T-helper 1 cell treated with Interleukin-12 subunit alpha and Interleukin-12 subunit beta and Interleukin-4 antibody, amounts not matched to agents 30 μg/mL and 1 μg/mL, for 36 hours (primary cell): ENCODE results near the gene CAVIN2.

Source experiments
- H3K27ac Mint-ChIP-seq: one replicate; pipeline ENCODE4 v1.8.0; 2021; ENCODE audit warnings: mild to moderate bottlenecking, mixed read lengths
- H3K27me3 Mint-ChIP-seq: one replicate; pipeline ENCODE4 v1.8.0; 2021; ENCODE audit warnings: low read depth, mixed read lengths
- H3K36me3 Mint-ChIP-seq: one replicate; pipeline ENCODE4 v1.8.0; 2021; ENCODE audit warnings: low read depth, mixed read lengths
- H3K4me1 Mint-ChIP-seq: one replicate; pipeline ENCODE4 v1.8.0; 2021; ENCODE audit warnings: low read depth, mixed read lengths
- H3K4me3 Mint-ChIP-seq: one replicate; pipeline ENCODE4 v1.8.0; 2021; ENCODE audit warnings: mild to moderate bottlenecking, moderate library complexity, mixed read lengths
- H3K9me3 Mint-ChIP-seq: one replicate; pipeline ENCODE4 v1.8.0; 2021; ENCODE audit warnings: mixed read lengths

CAVIN2 gene, protein sequence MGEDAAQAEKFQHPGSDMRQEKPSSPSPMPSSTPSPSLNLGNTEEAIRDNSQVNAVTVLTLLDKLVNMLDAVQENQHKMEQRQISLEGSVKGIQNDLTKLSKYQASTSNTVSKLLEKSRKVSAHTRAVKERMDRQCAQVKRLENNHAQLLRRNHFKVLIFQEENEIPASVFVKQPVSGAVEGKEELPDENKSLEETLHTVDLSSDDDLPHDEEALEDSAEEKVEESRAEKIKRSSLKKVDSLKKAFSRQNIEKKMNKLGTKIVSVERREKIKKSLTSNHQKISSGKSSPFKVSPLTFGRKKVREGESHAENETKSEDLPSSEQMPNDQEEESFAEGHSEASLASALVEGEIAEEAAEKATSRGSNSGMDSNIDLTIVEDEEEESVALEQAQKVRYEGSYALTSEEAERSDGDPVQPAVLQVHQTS

DNA sequence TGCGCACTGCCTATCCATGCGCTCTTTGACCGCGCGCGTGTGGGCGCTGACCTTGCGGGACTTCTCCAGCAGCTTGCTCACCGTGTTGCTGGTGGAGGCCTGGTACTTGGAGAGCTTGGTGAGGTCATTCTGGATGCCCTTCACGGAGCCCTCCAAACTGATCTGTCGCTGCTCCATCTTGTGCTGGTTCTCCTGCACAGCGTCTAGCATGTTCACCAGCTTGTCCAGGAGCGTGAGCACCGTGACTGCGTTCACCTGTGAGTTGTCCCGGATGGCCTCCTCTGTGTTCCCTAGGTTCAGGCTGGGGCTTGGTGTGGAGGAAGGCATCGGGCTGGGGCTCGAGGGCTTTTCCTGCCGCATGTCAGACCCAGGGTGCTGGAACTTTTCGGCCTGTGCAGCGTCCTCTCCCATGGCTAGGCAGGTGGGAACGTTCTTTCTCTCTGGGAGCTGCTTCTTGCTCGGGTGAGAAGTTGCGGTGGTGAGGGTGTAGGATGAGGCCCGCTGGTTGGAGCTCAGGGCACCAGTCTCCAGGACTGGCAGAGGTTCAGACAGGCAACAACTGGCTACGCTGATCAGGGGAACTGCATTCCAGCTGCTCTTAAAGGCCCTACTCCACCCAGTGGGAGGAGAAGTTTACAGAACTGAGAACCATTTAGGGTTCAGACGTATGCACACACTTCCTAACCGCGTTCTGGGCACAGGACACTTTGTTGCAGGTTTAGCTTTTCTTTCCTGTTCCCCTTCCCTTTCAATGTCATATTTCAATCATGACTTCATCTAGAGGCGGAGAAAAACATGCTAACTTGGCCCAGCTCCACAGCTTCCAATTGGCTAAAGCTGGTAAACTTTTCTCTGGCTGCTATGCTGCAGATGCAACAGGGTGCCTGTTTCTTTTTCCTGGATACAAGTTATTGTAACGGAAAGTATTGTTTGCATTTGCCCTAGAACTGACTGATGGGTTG is at the start of gene CAVIN2:
Gene CAVIN2 (minus strand): TSS at position 574 of the 962 bp plus-strand sequence. CDS start 163 bp downstream, at position 411.
- Mint-ChIP-seq H3K4me3 (no peak within 1 kb of the TSS), H3K27me3 (peaks cover 63% of the 10 kb centered on the region)

DNA sequence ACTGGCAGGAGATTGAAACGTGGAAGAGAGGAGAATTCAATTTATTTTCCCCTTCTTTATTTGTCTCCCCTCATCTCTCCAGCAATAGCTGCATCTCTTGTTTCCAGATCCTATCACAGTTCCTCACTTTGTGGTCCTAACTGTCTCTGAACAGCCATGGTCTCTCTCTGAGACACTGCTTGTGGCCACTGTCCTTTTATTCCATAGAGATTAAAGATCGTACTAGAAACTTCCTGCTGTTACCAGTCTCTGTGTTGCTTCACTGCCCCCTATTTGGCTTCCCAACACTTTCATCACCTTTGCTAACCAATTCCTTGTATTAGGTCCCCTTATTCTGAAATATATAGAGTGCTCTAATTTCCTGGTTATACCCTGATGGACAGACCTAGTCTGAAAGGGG is 48.9 kb upstream of the CAVIN2 start:
- Mint-ChIP-seq H3K27ac (no peak overlapping the region), H3K27me3 (peaks cover 16% of the 10 kb centered on the region), H3K36me3 (no peaks in the 10 kb centered on the region), H3K9me3 (no peaks in the 10 kb centered on the region), H3K4me3 (no peak overlapping the region), H3K4me1 (no peaks in the 10 kb centered on the region)

More for the DNA sequence above, at the start of gene CAVIN2:
- peaks cover 3% of the 10 kb centered on the region for H3K4me1 Mint-ChIP-seq
- H3K9me3 Mint-ChIP-seq: no peaks in the 10 kb centered on the region
- no peak within 1 kb of the TSS for H3K27ac Mint-ChIP-seq
- no peaks in the 10 kb centered on the region for H3K36me3 Mint-ChIP-seq

DNA sequence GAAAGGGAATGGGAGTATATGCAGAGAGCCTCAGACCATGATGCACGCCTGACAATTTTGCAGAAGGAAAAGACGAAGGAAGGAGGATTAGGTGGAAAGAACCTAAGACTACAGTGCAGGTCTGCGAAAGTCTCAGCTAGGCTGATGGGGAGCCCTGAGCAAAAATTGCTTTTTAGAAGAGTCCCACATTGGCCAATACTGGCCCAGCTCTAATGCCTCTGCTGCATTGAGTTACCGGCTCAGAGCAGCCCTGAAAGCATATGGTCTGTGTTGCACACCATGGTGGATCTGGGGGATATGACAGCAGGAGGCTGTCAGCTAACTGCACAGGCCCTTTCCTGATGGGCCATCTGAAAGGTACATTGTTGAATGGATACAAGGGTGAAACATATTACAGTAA is 48.3 kb upstream of the CAVIN2 start:
- no peak overlapping the region for H3K27ac Mint-ChIP-seq
- H3K9me3 Mint-ChIP-seq: no peaks in the 10 kb centered on the region
- H3K36me3 Mint-ChIP-seq: no peaks in the 10 kb centered on the region
- H3K4me3 Mint-ChIP-seq: no peak overlapping the region
- no peaks in the 10 kb centered on the region for H3K4me1 Mint-ChIP-seq
- peaks cover 16% of the 10 kb centered on the region for H3K27me3 Mint-ChIP-seq

DNA sequence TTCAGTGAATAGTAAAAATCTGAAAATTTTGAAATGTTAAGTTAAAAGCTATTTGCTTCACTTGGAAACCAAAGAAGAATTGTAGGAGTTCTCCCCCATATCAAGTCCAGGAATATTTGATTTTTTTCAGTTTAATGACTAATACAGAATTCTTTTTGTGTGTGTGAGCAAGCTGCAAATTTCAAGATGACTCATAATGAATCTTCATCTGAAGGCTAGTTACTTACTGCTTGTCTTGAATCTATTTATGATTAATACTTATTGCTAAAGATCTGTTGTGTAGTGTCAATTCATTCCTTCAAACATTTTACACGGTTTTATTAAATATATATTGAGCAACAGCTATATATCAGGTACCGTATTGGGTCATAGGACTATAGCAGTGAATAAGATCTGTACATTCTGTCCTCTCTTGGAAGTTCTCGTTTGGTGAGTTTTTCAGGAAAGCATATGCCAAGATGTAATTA is 47.8 kb upstream of the CAVIN2 start:
- no peaks in the 10 kb centered on the region for H3K36me3 Mint-ChIP-seq
- H3K9me3 Mint-ChIP-seq: no peaks in the 10 kb centered on the region
- no peak overlapping the region for H3K4me3 Mint-ChIP-seq
- no peaks in the 10 kb centered on the region for H3K4me1 Mint-ChIP-seq
- no peak overlapping the region for H3K27ac Mint-ChIP-seq
- peaks cover 20% of the 10 kb centered on the region for H3K27me3 Mint-ChIP-seq

DNA sequence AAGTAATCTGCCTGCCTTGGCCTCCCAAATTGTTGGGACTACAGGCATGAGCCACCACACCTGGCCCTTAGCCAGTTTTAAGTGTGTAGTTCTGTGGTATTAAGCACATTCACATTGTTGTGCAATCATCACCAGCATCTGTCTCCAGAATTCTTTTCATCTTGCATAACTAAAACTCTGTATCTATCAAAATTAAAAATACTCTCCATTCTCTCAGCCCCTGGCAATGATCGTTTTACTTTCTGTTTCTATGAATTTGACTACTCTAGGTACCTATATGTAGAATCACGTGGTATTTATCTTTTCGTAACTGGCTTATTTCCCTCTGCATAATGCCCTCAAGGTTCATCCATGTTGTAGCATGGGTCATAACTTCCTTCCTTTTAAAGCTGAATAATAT is 45.5 kb upstream of the CAVIN2 start:
- Mint-ChIP-seq H3K9me3 (no peaks in the 10 kb centered on the region), H3K27ac (no peak overlapping the region), H3K36me3 (no peaks in the 10 kb centered on the region), H3K4me1 (no peaks in the 10 kb centered on the region), H3K27me3 (peaks cover 16% of the 10 kb centered on the region), H3K4me3 (no peak overlapping the region)

DNA sequence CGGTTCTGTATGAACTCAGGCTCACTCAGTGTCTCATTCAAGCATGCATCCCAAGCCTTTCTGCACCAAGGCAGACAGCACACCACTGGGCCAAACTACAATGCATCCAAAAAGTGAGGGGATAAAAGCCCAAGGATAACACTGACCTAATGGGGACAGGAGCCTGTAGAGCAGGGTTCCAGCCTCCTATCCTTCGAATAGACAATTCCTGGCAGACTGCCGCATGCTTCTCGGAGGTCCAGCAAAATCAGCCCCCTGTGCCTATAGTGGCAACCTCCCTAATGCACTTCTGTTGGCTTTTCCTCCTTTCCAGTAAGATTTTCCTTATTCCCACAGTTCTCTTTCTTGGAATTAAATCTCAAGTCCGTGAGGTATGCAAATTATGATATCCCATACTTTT is 44.8 kb upstream of the CAVIN2 start:
- no peak overlapping the region for H3K27ac Mint-ChIP-seq
- no peaks in the 10 kb centered on the region for H3K36me3 Mint-ChIP-seq
- H3K9me3 Mint-ChIP-seq: no peaks in the 10 kb centered on the region
- H3K27me3 Mint-ChIP-seq: peaks cover 16% of the 10 kb centered on the region
- no peak overlapping the region for H3K4me3 Mint-ChIP-seq
- H3K4me1 Mint-ChIP-seq: no peaks in the 10 kb centered on the region

DNA sequence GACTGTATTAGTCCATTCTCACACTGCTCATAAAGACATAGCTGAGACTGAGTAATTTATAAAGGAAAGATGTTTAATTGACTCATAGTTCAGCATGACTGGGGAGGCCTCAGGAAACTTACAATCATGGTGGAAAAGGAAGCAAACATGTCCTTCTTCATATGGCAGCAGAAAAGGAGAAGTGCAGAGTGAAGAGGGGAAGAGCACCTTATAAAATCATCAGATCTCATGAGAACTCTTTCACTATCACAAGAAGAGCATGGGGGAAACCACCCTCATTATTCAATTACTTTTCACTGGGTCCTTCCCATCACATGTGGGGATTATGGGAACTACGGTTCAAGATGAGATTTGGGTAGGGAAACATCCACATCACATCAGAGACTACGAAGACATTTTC is 43.0 kb upstream of the CAVIN2 start:
- Mint-ChIP-seq H3K4me1 (no peaks in the 10 kb centered on the region), H3K4me3 (no peak overlapping the region), H3K27ac (no peak overlapping the region), H3K9me3 (no peaks in the 10 kb centered on the region), H3K36me3 (no peaks in the 10 kb centered on the region), H3K27me3 (peaks cover 16% of the 10 kb centered on the region)

DNA sequence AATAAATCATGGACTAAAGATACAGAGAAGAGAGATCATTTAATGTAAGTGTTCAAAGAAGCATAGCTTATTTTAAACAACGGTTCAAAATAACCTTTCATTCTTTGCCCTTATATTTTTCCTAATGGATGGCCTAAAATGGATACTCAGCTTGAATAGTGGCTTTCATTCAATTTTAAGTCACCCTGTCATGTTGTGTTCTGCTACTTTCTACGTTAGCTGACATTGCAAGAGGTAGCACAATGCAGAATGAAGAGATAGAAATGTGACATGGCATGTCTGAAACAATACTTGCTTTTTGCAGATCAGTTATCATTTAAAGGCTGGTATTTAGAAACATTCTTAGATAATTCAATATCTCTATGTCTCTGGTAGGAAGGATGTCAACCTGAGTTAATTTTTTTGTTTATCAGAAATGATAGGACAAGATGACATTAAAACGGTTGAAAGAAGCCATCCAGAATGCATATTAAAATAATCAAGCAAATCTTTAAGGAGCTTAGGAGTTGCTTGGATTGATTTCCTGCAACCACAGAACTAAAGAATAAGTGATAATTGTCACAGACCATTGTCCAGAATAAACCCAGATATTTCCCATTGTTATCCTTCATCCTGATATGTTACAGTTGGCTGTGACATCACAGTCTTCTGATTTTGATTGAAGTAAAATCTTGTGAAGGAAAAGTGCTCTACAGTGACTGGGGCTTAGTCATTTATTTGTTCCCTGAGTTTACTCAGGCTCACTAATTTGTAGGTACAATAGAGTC is 41.7 kb upstream of the CAVIN2 start:
- Mint-ChIP-seq H3K36me3 (no peaks in the 10 kb centered on the region), H3K27me3 (peaks cover 16% of the 10 kb centered on the region), H3K4me3 (no peak overlapping the region), H3K9me3 (no peaks in the 10 kb centered on the region), H3K27ac (no peak overlapping the region), H3K4me1 (no peaks in the 10 kb centered on the region)

DNA sequence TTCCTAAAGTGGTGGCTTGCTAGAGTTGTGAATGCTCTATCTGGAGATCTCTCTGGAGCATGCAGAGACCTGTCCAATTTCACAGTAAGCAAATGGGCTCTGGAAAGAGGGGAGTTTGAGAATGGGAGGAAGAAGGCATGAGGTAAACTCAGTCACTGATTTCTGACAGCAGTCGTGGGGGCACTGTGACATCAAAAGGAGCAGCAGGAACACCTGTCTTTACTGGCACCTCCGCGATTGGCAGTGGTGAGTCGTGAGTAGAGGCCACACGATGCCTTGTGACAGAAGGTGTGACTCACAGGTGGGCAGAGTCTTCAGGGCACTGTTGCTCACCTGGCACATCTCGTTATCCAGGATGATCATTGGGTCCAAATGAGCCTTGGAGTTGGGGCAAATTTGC is 38.8 kb upstream of the CAVIN2 start:
- no peak overlapping the region for H3K4me3 Mint-ChIP-seq
- H3K4me1 Mint-ChIP-seq: no peaks in the 10 kb centered on the region
- no peaks in the 10 kb centered on the region for H3K9me3 Mint-ChIP-seq
- H3K36me3 Mint-ChIP-seq: no peaks in the 10 kb centered on the region
- H3K27ac Mint-ChIP-seq: no peak overlapping the region
- peaks cover 4% of the 10 kb centered on the region for H3K27me3 Mint-ChIP-seq

DNA sequence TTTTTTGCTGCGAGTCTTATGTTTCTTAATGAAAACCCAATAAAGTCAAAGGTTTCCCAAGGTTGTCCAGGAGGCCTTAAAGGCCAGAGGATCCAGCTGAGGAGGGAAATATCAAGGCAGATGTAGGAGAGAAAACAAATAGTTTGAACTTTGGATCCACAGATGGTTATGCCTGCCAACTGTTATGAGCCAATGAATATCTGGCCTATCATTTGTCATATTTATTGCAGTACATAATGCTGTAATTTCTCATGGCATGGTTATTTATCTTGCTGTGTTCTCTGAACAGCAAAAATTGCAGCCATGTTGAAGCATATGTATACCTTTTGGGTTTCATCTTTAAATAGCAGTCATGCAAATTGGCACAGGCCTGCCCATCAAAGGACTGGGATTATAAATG is 38.2 kb upstream of the CAVIN2 start:
- H3K27me3 Mint-ChIP-seq: peaks cover 4% of the 10 kb centered on the region
- H3K36me3 Mint-ChIP-seq: no peaks in the 10 kb centered on the region

DNA sequence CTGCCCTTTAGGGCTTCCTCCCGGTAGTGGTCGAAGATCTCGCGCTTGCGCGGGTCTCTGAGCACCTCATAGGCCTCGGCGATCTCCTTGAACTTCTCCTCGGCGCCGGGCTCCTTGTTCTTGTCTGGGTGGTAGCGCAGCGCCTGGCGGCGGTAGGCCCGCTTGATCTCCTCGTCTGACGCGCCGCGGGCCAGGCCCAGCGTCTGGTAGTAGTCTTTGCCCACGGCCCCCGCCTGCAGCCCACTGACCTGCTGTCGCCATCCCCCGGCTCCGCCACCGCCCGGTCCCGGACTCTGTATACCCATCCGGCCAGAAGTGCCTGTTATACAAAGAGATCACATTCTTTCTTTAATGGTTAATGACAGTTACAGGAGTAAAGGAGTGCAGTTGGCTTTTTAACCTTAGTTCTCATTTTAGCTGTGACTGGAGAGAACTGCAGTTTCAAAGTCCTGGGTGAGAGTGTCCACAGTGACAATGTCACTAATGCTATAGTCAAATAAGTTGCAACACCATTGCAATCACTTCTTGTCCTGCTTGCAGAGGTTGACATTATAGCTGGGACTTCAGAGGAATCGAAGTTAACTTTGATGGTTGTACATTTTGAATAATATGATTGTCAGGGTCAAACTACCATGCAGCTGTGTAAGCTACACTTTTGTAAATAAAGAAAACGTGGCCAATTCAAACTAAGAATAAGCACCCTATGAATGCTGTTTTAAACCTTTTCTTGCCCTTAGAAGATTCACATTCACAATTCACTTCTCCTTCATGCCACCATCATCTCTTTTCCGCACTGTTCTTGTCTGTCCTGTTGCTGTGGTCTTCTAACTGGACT is 35.3 kb upstream of the CAVIN2 start:
- H3K4me1 Mint-ChIP-seq: no peaks in the 10 kb centered on the region
- H3K9me3 Mint-ChIP-seq: no peaks in the 10 kb centered on the region
- H3K4me3 Mint-ChIP-seq: no peak overlapping the region
- H3K36me3 Mint-ChIP-seq: no peaks in the 10 kb centered on the region
- H3K27ac Mint-ChIP-seq: no peak overlapping the region
- no peaks in the 10 kb centered on the region for H3K27me3 Mint-ChIP-seq

More for the DNA sequence above, 38.2 kb upstream of the CAVIN2 start:
- Mint-ChIP-seq H3K9me3 (no peaks in the 10 kb centered on the region), H3K4me3 (no peak overlapping the region), H3K27ac (no peak overlapping the region), H3K4me1 (no peaks in the 10 kb centered on the region)

DNA sequence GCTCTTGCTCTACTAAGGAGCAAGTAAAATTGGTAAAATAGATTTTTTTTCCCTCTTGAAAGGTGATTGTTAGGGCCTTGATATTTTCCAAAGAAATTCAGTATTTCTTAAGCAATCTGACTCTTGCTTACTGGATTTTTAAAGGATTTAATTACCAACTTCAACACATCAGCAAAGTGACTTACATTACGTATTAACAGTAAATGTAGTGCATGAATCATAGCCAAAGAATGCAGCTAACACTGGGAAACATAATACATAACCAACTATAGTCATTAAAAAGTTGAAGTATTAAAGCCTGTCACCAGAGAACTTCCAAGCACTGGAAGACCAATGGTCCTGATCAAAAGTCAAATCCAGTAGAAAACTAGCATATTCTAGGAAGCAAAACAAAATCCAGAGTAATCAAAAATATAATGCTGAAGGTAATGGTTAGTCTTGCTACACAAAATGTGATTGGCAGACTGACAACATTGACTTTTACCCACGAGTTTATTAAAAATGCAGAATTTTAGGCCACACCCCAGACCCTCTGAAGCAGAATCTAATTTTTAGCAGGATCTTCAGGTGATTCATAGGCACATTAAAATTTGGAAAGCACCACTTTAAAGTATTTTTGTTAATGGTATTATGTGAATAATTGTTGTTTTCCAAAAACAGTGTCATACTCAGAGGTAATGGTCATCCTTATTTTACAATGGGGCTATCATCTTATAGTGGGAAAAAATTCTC is 31.8 kb upstream of the CAVIN2 start:
- Mint-ChIP-seq H3K27ac (no peak overlapping the region), H3K9me3 (no peaks in the 10 kb centered on the region), H3K27me3 (peaks cover 12% of the 10 kb centered on the region), H3K4me1 (no peaks in the 10 kb centered on the region), H3K4me3 (no peak overlapping the region), H3K36me3 (no peaks in the 10 kb centered on the region)

DNA sequence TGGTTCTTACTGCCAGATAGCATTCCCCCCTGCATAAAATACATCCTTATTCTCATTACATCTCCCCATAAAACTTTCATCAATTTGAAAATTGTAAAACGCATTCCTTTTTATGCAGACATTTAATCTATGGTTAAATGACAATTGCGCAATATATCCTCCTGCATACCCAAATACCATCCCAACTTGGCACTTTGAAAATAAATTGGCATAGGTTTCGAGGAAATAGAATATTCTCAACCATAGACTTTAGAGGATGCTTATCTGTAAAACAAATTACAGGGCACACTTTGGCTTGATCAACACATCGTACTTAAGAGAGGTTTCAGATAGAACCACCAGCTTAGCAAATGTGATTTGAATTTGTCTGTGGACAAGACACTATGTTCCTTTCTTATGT is 31.0 kb upstream of the CAVIN2 start:
- Mint-ChIP-seq H3K36me3 (no peaks in the 10 kb centered on the region), H3K4me3 (no peak overlapping the region), H3K4me1 (no peaks in the 10 kb centered on the region), H3K27ac (no peak overlapping the region), H3K27me3 (peaks cover 12% of the 10 kb centered on the region), H3K9me3 (no peaks in the 10 kb centered on the region)
